ENCODE measurements around the gene QSOX1. TPM values are rescaled to one million over a fixed set of nuclear protein-coding genes. Genes with fewer than 3 reads are reported as not detected.

Gene QSOX1
- total and polyA plus RNA-seq, 9 of the 15 experiments (the other 6 are each of a cell fraction or from before 2014, with no cell fraction given) = 4.0 to 53.1 (median 15.0) TPM

DNA sequence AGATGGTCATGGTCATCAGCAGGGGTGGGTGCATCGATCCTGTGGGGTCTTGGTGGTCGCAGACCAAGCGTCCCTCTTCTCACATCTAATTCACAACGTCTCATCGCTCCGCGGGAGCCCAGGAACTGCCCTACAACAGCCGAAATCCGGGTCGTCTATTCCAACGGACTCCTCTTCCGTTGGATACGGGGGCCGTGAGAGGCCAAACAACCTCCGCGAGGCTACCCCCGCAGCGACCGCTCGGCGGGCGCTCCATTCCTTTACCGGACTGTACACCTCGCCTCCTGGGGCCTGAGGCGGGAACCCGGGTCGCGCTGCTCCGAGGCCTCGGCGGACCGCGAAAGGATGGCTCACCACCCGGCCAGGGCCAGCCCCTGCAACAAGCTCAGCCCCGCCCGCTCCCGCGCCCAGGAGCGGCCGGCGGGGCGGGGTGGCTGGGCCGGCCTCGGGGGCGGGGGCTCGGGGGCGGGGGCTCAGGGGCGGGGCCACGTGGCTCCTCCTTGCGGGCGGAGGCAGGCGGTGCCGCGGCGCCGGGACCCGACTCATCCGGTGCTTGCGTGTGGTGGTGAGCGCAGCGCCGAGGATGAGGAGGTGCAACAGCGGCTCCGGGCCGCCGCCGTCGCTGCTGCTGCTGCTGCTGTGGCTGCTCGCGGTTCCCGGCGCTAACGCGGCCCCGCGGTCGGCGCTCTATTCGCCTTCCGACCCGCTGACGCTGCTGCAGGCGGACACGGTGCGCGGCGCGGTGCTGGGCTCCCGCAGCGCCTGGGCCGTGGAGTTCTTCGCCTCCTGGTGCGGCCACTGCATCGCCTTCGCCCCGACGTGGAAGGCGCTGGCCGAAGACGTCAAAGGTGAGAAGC is at the start of gene QSOX1 (continued):
- TF ChIP-seq NR2C2 (CRISPR knock-in tag; IDR thresholded peaks at IDR 0.05) (peak; percentile 84; the same call in 1 of the 2 replicates), NR2C2 (tag; IDR thresholded peaks at IDR 0.05) (peak; percentile 79), RBFOX2 (IDR thresholded peaks at IDR 0.05; ENCODE audit: low read depth, low read length) (peak; percentile 91), TAF1 (IDR thresholded peaks at IDR 0.05; ENCODE audit: control insufficient read depth, extremely low read depth, insufficient read depth, low read length, severe bottlenecking) (peak; percentile 64), SP2 (IDR thresholded peaks at IDR 0.05; ENCODE audit: extremely low read depth, low read depth, low read length, poor library complexity, severe bottlenecking) (no peak), HCFC1 (IDR thresholded peaks at IDR 0.05; ENCODE audit: low read depth, low read length) (peak; percentile 64), NR2F6 (CRISPR knock-in tag; IDR thresholded peaks at IDR 0.05) (0 out of 2 replicates have a peak, but pooled peaks have one; percentile 67), CC2D1A (IDR thresholded peaks at IDR 0.05) (peak; percentile 2; the same call in 1 of the 2 replicates), KAT2B (IDR thresholded peaks at IDR 0.05; ENCODE audit: low read depth, low read length) (no peak), JUN (IDR thresholded peaks at IDR 0.05; ENCODE audit: borderline replicate concordance, low read depth, low read length) (peak; percentile 39; the same call in 1 of the 2 replicates), JUN (CRISPR knock-in tag; IDR thresholded peaks at IDR 0.05; ENCODE audit: borderline replicate concordance) (no peak), EHMT2 (IDR thresholded peaks at IDR 0.05) (peak; percentile 13; the same call in 1 of the 2 replicates), ZNF354B (CRISPR knock-in tag; IDR thresholded peaks at IDR 0.05) (no peak), ZNF140 (CRISPR knock-in tag; IDR thresholded peaks at IDR 0.05) (no peak), SMAD1 (IDR thresholded peaks at IDR 0.05; ENCODE audit: low read depth, low read length, partially characterized antibody) (peak; percentile 38), GABPA (tag; conservative IDR thresholded peaks at IDR 0.05; ENCODE audit: low read depth) (peak; percentile 81), SRF (CRISPR knock-in tag; IDR thresholded peaks at IDR 0.05) (no peak), PURB (CRISPR knock-in tag; IDR thresholded peaks at IDR 0.05; ENCODE audit: low read depth) (no peak), TBP (optimal IDR thresholded peaks at IDR 0.05; ENCODE audit: low read depth, low read length) (peak; percentile 76), HSF4 (CRISPR knock-in tag; IDR thresholded peaks at IDR 0.05; ENCODE audit: borderline replicate concordance) (no peak), ZNF57 (CRISPR knock-in tag; IDR thresholded peaks at IDR 0.05) (no peak), E2F4 (CRISPR knock-in tag; IDR thresholded peaks at IDR 0.05; ENCODE audit: low read depth) (peak; percentile 82), EGR1 (conservative IDR thresholded peaks at IDR 0.05) (peak; percentile 71)
- TF ChIP-seq, protein P1, sequence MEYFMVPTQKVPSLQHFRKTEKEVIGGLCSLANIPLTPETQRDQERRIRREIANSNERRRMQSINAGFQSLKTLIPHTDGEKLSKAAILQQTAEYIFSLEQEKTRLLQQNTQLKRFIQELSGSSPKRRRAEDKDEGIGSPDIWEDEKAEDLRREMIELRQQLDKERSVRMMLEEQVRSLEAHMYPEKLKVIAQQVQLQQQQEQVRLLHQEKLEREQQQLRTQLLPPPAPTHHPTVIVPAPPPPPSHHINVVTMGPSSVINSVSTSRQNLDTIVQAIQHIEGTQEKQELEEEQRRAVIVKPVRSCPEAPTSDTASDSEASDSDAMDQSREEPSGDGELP (CRISPR knock-in tag; IDR thresholded peaks at IDR 0.05; ENCODE audit: borderline replicate concordance) = peak; percentile 67; the same call in 1 of the 2 replicates
- TF ChIP-seq, protein P2, sequence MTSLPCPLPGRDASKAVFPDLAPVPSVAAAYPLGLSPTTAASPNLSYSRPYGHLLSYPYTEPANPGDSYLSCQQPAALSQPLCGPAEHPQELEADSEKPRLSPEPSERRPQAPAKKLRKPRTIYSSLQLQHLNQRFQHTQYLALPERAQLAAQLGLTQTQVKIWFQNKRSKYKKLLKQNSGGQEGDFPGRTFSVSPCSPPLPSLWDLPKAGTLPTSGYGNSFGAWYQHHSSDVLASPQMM (CRISPR knock-in tag; IDR thresholded peaks at IDR 0.05) = no peak

Measured in K562 (cell line).